GM19240 (cell line): ENCODE results near the gene CNTN5.

Source experiments
- DNase-seq: peaks from one replicate; pipeline ENCODE4 v3.0.0; 2011; ENCODE audit warnings: low spot score; ENCODE audit not compliant: insufficient read length

Gene CNTN5

GRCh38 chr11:99162819-99163218 is 142.1 kb downstream of the CNTN5 start:
- no peak for DNase-seq

GRCh38 chr11:99170591-99170990 is 149.8 kb downstream of the CNTN5 start:
- no peak for DNase-seq

GRCh38 chr11:99171330-99171729 is 150.6 kb downstream of the CNTN5 start:
- DNase-seq: no peak

GRCh38 chr11:99176430-99176829 is 155.7 kb downstream of the CNTN5 start:
- no peak for DNase-seq

GRCh38 chr11:99177446-99177845 is 156.7 kb downstream of the CNTN5 start:
- DNase-seq: no peak

GRCh38 chr11:99184146-99184545 is 163.4 kb downstream of the CNTN5 start:
- DNase-seq: no peak

- no peak for DNase-seq
Observed at GRCh38 chr11:99188221-99188620, 167.5 kb downstream of the CNTN5 start.

- DNase-seq: no peak
Observed at GRCh38 chr11:99192716-99193115, 172.0 kb downstream of the CNTN5 start.

- DNase-seq: no peak
Observed at GRCh38 chr11:99197477-99197876, 176.7 kb downstream of the CNTN5 start.

GRCh38 chr11:99198215-99198614 is 177.5 kb downstream of the CNTN5 start:
- no peak for DNase-seq

GRCh38 chr11:99199341-99199740 is 178.6 kb downstream of the CNTN5 start:
- DNase-seq: no peak

- no peak for DNase-seq
Observed at GRCh38 chr11:99200720-99201119, 180.0 kb downstream of the CNTN5 start.

- no peak for DNase-seq
Observed at GRCh38 chr11:99208813-99209212, 188.1 kb downstream of the CNTN5 start.

- no peak for DNase-seq
Observed at GRCh38 chr11:99229544-99229943, 208.8 kb downstream of the CNTN5 start.

GRCh38 chr11:99234534-99234933 is 213.8 kb downstream of the CNTN5 start:
- no peak for DNase-seq

- DNase-seq: no peak
Observed at GRCh38 chr11:99238401-99238800, 217.7 kb downstream of the CNTN5 start.

- no peak for DNase-seq
Observed at GRCh38 chr11:99240192-99241030, 219.7 kb downstream of the CNTN5 start.

- DNase-seq: no peak
Observed at GRCh38 chr11:99241066-99241465, 220.3 kb downstream of the CNTN5 start.

- DNase-seq: no peak
Observed at GRCh38 chr11:99244613-99245012, 223.9 kb downstream of the CNTN5 start.

GRCh38 chr11:99246199-99246598 is 225.4 kb downstream of the CNTN5 start:
- no peak for DNase-seq

- DNase-seq: no peak
Observed at GRCh38 chr11:99256614-99257013, 235.9 kb downstream of the CNTN5 start.

GRCh38 chr11:99257131-99257530 is 236.4 kb downstream of the CNTN5 start:
- DNase-seq: no peak

GRCh38 chr11:99260696-99261095 is 239.9 kb downstream of the CNTN5 start:
- no peak for DNase-seq
